ENCODE results near the gene GADD45G.

GADD45G gene

DNA sequence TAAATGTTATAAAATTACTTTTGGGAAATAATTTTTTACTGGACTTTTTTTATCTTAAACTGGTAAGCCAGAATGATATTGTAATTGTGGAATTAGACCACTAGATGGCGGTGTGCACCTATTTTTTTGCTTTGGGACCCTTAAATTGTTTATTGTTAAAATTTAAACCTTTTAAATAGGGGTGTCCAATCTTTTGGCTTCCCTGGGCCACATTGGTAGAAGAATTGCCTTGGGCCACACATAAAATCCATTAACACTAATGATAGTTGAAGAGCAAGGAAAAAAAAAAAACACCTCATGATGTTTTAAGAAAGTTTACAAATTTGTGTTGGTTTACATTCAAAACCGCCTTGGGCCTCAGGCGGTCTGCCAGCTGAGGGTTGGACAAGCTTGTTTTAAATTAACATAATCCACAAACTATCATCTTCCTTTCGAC, 28.4 kb upstream of the GADD45G start:
- H3K36me3 ChIP-seq (replicated peaks), result no peaks in the 10 kb centered on the region
- in situ Hi-C loops (cut with HindIII; ENCODE audit: low pct_ligation_motif_present, low sequenced_read_pairs), result no loop called here
- no peak overlapping the region for H3K4me3 ChIP-seq (ENCODE audit: low read depth, low read length)
- no peak for DNase-seq
- no peak overlapping the region for H3K27ac ChIP-seq
- H3K27me3 ChIP-seq (replicated peaks), result peaks cover 2% of the 10 kb centered on the region
- TF ChIP-seq CTCF (IDR thresholded peaks at IDR 0.05; ENCODE audit: low read depth, low read length, missing control alignments), result peak; percentile 42

GRCh38 chr9:89577363-89577762, 27.4 kb upstream of the GADD45G start:
- no peak for DNase-seq
- H3K27me3 ChIP-seq (replicated peaks), result peaks cover 2% of the 10 kb centered on the region
- in situ Hi-C loops (cut with HindIII; ENCODE audit: low pct_ligation_motif_present, low sequenced_read_pairs), result no loop called here
- H3K4me3 ChIP-seq (ENCODE audit: low read depth, low read length), result no peak overlapping the region
- no peak overlapping the region for H3K27ac ChIP-seq
- TF ChIP-seq CTCF (IDR thresholded peaks at IDR 0.05; ENCODE audit: low read depth, low read length, missing control alignments), result no peak
- no peaks in the 10 kb centered on the region for H3K36me3 ChIP-seq (replicated peaks)

GRCh38 chr9:89579741-89580385, 24.9 kb upstream of the GADD45G start:
- no peaks in the 10 kb centered on the region for H3K27me3 ChIP-seq (replicated peaks)
- in situ Hi-C loops (cut with HindIII; ENCODE audit: low pct_ligation_motif_present, low sequenced_read_pairs), result no loop called here
- H3K36me3 ChIP-seq (replicated peaks), result no peaks in the 10 kb centered on the region
- H3K27ac ChIP-seq, result no peak overlapping the region
- H3K4me3 ChIP-seq (ENCODE audit: low read depth, low read length), result no peak overlapping the region
- TF ChIP-seq CTCF (IDR thresholded peaks at IDR 0.05; ENCODE audit: low read depth, low read length, missing control alignments), result no peak
- DNase-seq, result no peak

GRCh38 chr9:89586311-89586710, 18.5 kb upstream of the GADD45G start:
- TF ChIP-seq CTCF (IDR thresholded peaks at IDR 0.05; ENCODE audit: low read depth, low read length, missing control alignments), result no peak
- Histone ChIP-seq H3K36me3 (replicated peaks) (no peaks in the 10 kb centered on the region), H3K27me3 (replicated peaks) (no peaks in the 10 kb centered on the region), H3K27ac (no peak overlapping the region), H3K4me3 (ENCODE audit: low read depth, low read length) (no peak overlapping the region)
- in situ Hi-C loops (cut with HindIII; ENCODE audit: low pct_ligation_motif_present, low sequenced_read_pairs), result no loop called here
- no peak for DNase-seq

DNA sequence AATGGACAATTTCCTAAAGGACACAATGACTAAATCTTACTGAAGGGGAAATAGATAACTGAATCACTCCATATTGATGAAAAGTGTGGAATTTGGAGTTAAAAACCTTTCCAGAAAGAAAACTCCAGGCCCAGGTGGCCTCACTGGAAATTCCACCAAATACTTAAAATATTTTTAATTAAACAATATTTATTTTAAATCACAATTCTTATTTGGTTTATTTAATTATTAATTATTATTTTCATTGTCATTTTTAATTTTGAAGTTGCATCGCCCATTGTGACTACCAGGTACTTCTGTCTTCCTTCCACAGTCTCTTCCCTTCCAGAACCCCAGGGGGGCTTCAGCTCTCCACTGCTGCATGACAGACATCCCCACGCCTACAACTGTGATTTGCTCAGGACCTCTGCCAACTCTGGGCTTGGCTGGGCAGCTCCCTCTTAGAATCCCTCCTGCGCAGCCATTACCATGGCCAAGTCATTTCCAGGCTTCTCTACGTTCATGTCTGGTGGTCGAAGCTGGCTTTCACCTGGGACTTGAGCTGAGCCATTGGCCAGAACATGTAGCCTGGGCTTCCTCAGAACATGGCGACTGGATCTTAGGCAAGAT, 16.4 kb upstream of the GADD45G start:
- no peak overlapping the region for H3K27ac ChIP-seq
- in situ Hi-C loops (cut with HindIII; ENCODE audit: low pct_ligation_motif_present, low sequenced_read_pairs), result no loop called here
- no peak for DNase-seq
- no peak for TF ChIP-seq CTCF (IDR thresholded peaks at IDR 0.05; ENCODE audit: low read depth, low read length, missing control alignments)
- H3K27me3 ChIP-seq (replicated peaks), result no peaks in the 10 kb centered on the region
- H3K4me3 ChIP-seq (ENCODE audit: low read depth, low read length), result no peak overlapping the region
- no peaks in the 10 kb centered on the region for H3K36me3 ChIP-seq (replicated peaks)

GRCh38 chr9:89590415-89590814, 14.4 kb upstream of the GADD45G start:
- Histone ChIP-seq H3K27me3 (replicated peaks) (no peaks in the 10 kb centered on the region), H3K4me3 (ENCODE audit: low read depth, low read length) (no peak overlapping the region), H3K36me3 (replicated peaks) (no peaks in the 10 kb centered on the region), H3K27ac (no peak overlapping the region)
- TF ChIP-seq CTCF (IDR thresholded peaks at IDR 0.05; ENCODE audit: low read depth, low read length, missing control alignments), result no peak
- DNase-seq, result no peak
- in situ Hi-C loops (cut with HindIII; ENCODE audit: low pct_ligation_motif_present, low sequenced_read_pairs), result no loop called here

Data from brain microvascular endothelial cell (primary cell).